Kidney tubule cell (primary cell): ENCODE measurements around the gene GABRQ.

ENCODE experiments used
- DNase-seq: peaks from one replicate; pipeline ENCODE4 v3.0.0-alpha.2; 2018; ENCODE audit warnings: low spot score

GABRQ gene

GRCh38 chrX:152637649-152638442 is at the start of gene GABRQ:
Gene GABRQ, plus strand, starts transcription at chrX:152637895. Its CDS starts 308 bp downstream, at chrX:152638203.
- DNase-seq = peak; percentile 9

- DNase-seq = no peak
Measured at GRCh38 chrX:152588206-152588605, 49.5 kb upstream of the GABRQ start.

GRCh38 chrX:152600853-152601633 is 36.7 kb upstream of the GABRQ start:
- DNase-seq = no peak

- no peak for DNase-seq
Measured at GRCh38 chrX:152601848-152602616, 35.7 kb upstream of the GABRQ start.

GRCh38 chrX:152614791-152615190 is 22.9 kb upstream of the GABRQ start:
- no peak for DNase-seq

- DNase-seq = no peak
Measured at GRCh38 chrX:152619897-152620296, 17.8 kb upstream of the GABRQ start.

GRCh38 chrX:152632445-152633097 is 5.1 kb upstream of the GABRQ start:
- peak; percentile 35 for DNase-seq

GRCh38 chrX:152635941-152636340 is 1.8 kb upstream of the GABRQ start:
- peak; percentile 54 for DNase-seq

GRCh38 chrX:152638443-152638904 is 779 bp downstream of the GABRQ start:
- no peak for DNase-seq

GRCh38 chrX:152639426-152639825 is 1.7 kb downstream of the GABRQ start:
- no peak for DNase-seq

- no peak for DNase-seq
Measured at GRCh38 chrX:152640034-152640818, 2.5 kb downstream of the GABRQ start.

- no peak for DNase-seq
Measured at GRCh38 chrX:152641256-152641875, 3.7 kb downstream of the GABRQ start.

- peak; percentile 5 for DNase-seq
Measured at GRCh38 chrX:152641996-152642395, 4.3 kb downstream of the GABRQ start.

GRCh38 chrX:152642931-152643564 is 5.4 kb downstream of the GABRQ start:
- no peak for DNase-seq

GRCh38 chrX:152646961-152647360 is 9.3 kb downstream of the GABRQ start:
- no peak for DNase-seq

GRCh38 chrX:152647978-152648377 is 10.3 kb downstream of the GABRQ start:
- DNase-seq = no peak

- DNase-seq = no peak
Measured at GRCh38 chrX:152652060-152652459, 14.4 kb downstream of the GABRQ start.

GRCh38 chrX:152652467-152652866 is 14.8 kb downstream of the GABRQ start:
- DNase-seq = no peak

- DNase-seq = no peak
Measured at GRCh38 chrX:152656087-152656486, 18.4 kb downstream of the GABRQ start.

GRCh38 chrX:152656890-152657289 is 19.2 kb downstream of the GABRQ start:
- DNase-seq = no peak
